CD4-positive, CD25-positive, alpha-beta regulatory T cell (primary cell): ENCODE data around the gene SLC19A2. TPM values are rescaled to one million over a fixed set of nuclear protein-coding genes. Genes with fewer than 3 reads are reported as not detected.
A peak's percentile ranks its signal among the peaks of the same experiment; 100 is the strongest.

Source experiments
- ATAC-seq, 2 donors: fragments of 150-1000 bp; cut with Tn5 transposase; one replicate each; pipeline ENCODE4 v1.10.0; 2021; ENCODE audit warnings: low read depth in 2 of 2, moderate number of reproducible peaks in 2 of 2, moderate library complexity in 1 of 2
- DNase-seq, 3 donors: peaks; one replicate each; pipeline versions ENCODE4 v3.0.0 to v3.0.0-alpha.2; 2012 to 2022; ENCODE audit warnings: mixed read lengths in 1 of 3
- H3K27ac ChIP-seq: one replicate; pipeline ENCODE4 v1.7.0; 2013; ENCODE audit warnings: mild to moderate bottlenecking, low read length; ENCODE audit not compliant: insufficient read depth, poor library complexity, severe bottlenecking
- H3K27me3 ChIP-seq: one replicate; pipeline ENCODE4 v1.7.0; 2013; ENCODE audit warnings: low read length; ENCODE audit not compliant: control insufficient read depth, insufficient read depth
- H3K36me3 ChIP-seq: one replicate; pipeline ENCODE4 v1.7.0; 2013; ENCODE audit warnings: mild to moderate bottlenecking, low read length, moderate library complexity; ENCODE audit not compliant: control insufficient read depth, insufficient read depth
- H3K4me1 ChIP-seq: 2 replicates; pipeline ENCODE4 v1.7.0; 2013; ENCODE audit warnings: mild to moderate bottlenecking, low read length; ENCODE audit not compliant: insufficient read depth, control insufficient read depth, poor library complexity, severe bottlenecking
- H3K4me3 ChIP-seq: one replicate; pipeline ENCODE4 v1.7.0; 2013; ENCODE audit warnings: low read depth, mild to moderate bottlenecking, low read length, moderate library complexity
- H3K9me3 ChIP-seq, 2 experiments: 1 replicate in 1 of 2; 2 replicates in 1 of 2; pipeline ENCODE4 v1.7.0; 2013; ENCODE audit warnings: low read length in 2 of 2, mild to moderate bottlenecking in 1 of 2, moderate library complexity in 1 of 2; ENCODE audit not compliant: control insufficient read depth in 2 of 2
- H3K27ac Mint-ChIP-seq, 3 donors: one replicate each; pipeline ENCODE4 v1.8.0; 2020 to 2022; ENCODE audit warnings: mild to moderate bottlenecking in 3 of 3, mixed read lengths in 3 of 3, moderate library complexity in 2 of 3
- H3K27me3 Mint-ChIP-seq: one replicate; pipeline ENCODE4 v1.8.0; 2022; ENCODE audit warnings: mild to moderate bottlenecking, mixed read lengths
- H3K36me3 Mint-ChIP-seq: one replicate; pipeline ENCODE4 v1.8.0; 2020; ENCODE audit warnings: mixed read lengths
- H3K4me1 Mint-ChIP-seq, 4 donors: one replicate each; pipeline ENCODE4 v1.8.0; 2020 to 2022; ENCODE audit warnings: mixed read lengths in 4 of 4, mild to moderate bottlenecking in 1 of 4
- H3K4me3 Mint-ChIP-seq, 4 donors: one replicate each; pipeline ENCODE4 v1.8.0; 2020 to 2022; ENCODE audit warnings: mild to moderate bottlenecking in 4 of 4, mixed read lengths in 4 of 4, moderate library complexity in 3 of 4
- H3K9me3 Mint-ChIP-seq, 7 donors: one replicate each; pipeline ENCODE4 v1.8.0; 2020 to 2022; ENCODE audit warnings: mixed read lengths in 7 of 7, mild to moderate bottlenecking in 3 of 7, moderate library complexity in 2 of 7
- polyA plus RNA-seq, 4 donors: library from polyadenylated mRNA; unstranded; fragments of 300-500 nt; fragmentation: Illumina TruSeq; gene quantifications; one replicate each; pipeline ENCODE4 v1.2.3, GENCODE V29; 2021
- total RNA-seq: library from RNA; stranded (reverse); gene quantifications from one replicate; pipeline ENCODE4 v1.2.3, GENCODE V29; 2022

SLC19A2 gene
- total and polyA plus RNA-seq, 5 donors from 2014 or later: 0.48 to 4.3 (median 0.83) TPM

DNA sequence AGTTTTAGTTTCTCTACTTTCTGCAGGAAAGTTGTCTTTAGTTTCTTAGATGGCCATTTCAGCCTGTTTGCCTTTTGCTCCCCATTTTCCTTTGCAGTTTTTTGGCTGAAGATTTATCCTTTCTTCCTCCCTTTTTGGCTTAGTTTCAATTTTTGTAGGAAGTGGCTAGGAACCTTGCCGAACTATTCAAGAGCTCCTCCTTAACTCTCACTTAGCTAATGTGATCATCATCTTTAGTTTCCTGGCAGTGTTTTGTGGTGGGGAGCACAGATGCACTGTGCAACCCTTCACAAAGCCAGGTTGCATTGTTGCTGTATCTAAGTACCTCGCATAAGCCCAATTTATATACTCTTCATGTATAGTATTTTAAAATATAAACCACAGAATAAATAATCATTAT, 29.7 kb downstream of the SLC19A2 start:
- Mint-ChIP-seq H3K4me3 (no peak overlapping the region), H3K4me1 (peaks cover 0 to 12% (median 12%) of the 10 kb centered on the region in 4 donors), H3K27ac (no peak overlapping the region), H3K36me3 (no peaks in the 10 kb centered on the region), H3K9me3 (peaks cover 0 to 12% (median 7%) of the 10 kb centered on the region in 7 donors), H3K27me3 (peaks cover 34% of the 10 kb centered on the region)
- Histone ChIP-seq H3K27ac (no peak overlapping the region), H3K36me3 (no peaks in the 10 kb centered on the region), H3K4me3 (no peak overlapping the region), H3K4me1 (no peaks in the 10 kb centered on the region), H3K27me3 (peaks cover 22% of the 10 kb centered on the region), H3K9me3 (peaks cover 16 to 19% of the 10 kb centered on the region in 2 experiments)
- DNase-seq (no peak), ATAC-seq (no peak)

DNA sequence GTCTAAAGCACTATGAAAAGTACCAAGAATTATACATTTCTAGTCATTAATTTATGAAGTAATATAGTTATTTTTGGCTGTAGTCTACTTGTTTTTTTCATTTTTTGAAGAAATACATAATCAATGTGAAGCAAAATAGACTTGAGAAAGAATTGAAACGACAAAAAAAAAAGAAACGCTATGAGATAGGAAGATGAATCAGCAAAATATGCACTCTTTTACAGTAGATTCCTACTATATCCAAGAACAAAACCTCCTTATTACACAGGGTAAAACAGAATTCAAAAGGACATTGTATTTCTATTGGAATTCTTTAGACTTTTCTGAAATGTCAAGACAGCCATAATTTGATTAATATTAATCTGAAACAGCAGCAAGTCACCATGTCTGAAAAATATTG, 32.8 kb downstream of the SLC19A2 start:
- no peak overlapping the region for H3K27ac Mint-ChIP-seq
- no peak overlapping the region for H3K4me3 Mint-ChIP-seq
- peaks cover 33% of the 10 kb centered on the region for H3K27me3 Mint-ChIP-seq
- ATAC-seq (no peak), DNase-seq (no peak)
- peaks cover 14 to 15% of the 10 kb centered on the region in 2 experiments for H3K9me3 ChIP-seq
- H3K4me1 ChIP-seq: no peaks in the 10 kb centered on the region
- H3K27ac ChIP-seq: no peak overlapping the region
- no peak overlapping the region for H3K4me3 ChIP-seq
- H3K36me3 Mint-ChIP-seq: peaks cover 6% of the 10 kb centered on the region
- peaks cover 0 to 3% (median 0%) of the 10 kb centered on the region in 4 donors for H3K4me1 Mint-ChIP-seq
- peaks cover 0 to 16% (median 10%) of the 10 kb centered on the region in 7 donors for H3K9me3 Mint-ChIP-seq
- no peaks in the 10 kb centered on the region for H3K36me3 ChIP-seq
- H3K27me3 ChIP-seq: peaks cover 24% of the 10 kb centered on the region

DNA sequence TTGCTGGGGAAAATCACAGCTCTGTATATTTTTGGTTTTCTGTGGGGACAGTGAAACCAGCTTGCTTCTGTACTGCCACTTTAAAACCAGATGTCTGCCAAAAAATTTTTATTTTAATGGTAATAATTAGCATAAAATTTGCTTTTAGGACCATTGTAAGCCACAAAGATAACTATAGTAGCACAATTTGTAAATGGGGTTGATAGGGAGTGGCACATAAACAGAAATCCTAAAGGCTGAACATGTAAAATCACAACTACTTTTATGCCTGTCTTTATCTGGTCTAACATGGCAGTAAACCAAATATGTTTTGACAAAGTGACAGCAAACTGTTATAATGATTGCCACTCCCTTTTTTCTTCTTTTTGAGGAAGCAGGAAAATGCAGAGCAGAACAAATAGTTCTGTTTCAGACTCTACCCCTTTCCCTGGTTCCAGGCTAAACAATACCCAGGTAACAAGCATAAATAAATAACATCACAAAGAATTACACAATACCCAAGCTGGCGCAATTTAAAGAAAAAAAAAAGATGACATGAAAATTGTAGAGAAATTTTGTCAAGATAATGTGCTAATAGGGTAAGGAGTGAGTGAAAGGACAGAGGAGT, 34.4 kb downstream of the SLC19A2 start:
- Histone ChIP-seq H3K4me1 (no peaks in the 10 kb centered on the region), H3K4me3 (no peak overlapping the region), H3K27ac (no peak overlapping the region), H3K9me3 (no peaks in the 10 kb centered on the region), H3K27me3 (peaks cover 29% of the 10 kb centered on the region), H3K36me3 (no peaks in the 10 kb centered on the region)
- Mint-ChIP-seq H3K4me3 (no peak overlapping the region), H3K27me3 (peaks cover 31% of the 10 kb centered on the region), H3K4me1 (peaks cover 0 to 3% (median 0%) of the 10 kb centered on the region in 4 donors), H3K9me3 (peaks cover 0 to 12% (median under 1%) of the 10 kb centered on the region in 7 donors), H3K27ac (no peak overlapping the region), H3K36me3 (peaks cover 6% of the 10 kb centered on the region)
- ATAC-seq: no peak
- DNase-seq: no peak

DNA sequence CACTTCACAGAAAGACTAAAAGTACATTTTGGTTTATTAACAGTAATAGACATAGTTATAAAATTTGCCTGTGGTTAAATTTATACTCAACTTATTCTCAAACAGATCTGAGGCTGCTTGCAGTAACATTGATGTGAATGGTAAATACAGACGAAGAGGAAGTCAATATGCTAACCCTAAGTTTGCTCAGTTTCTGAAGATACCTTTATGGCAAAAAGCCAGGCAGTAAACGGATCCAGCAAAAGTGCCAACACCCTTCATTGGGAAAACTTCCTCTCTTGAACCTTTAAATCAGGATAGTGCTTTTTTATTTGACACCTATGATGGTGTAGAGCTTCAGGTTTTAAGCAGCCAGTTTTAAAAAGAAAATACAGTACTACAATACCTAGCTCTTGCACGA, 41.8 kb downstream of the SLC19A2 start:
- no peak overlapping the region for H3K27ac Mint-ChIP-seq
- H3K36me3 Mint-ChIP-seq: peaks cover 6% of the 10 kb centered on the region

DNA sequence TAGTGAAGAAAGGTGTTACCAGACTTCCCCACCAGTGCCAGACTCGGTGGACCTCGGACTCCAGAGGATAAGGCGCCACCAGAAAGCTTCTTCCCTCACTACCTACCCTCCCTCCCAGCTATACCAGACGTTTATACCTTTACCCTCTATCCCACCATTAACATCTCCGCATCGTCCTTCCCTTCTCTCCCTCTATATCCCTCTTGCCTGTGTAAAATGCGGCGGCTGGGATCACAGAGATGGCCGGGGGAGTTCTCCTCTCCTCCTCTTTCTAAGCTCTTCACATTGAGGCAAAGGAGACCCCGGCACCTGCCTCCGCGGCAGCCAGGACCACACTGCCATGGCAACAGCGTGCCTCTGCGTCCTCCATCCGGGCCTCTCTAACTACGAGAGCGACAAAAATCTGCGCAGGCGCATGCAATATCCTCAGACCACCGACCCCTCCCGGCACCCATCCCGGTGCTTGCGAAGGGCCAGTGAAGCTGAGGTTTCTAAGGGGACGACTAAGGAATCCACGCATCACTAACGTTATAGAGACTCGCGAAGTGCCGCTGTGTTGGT, 58.6 kb downstream of the SLC19A2 start, which contains the start of gene CCDC181:
Gene CCDC181, minus strand, starts transcription at position 394 of the 561 bp plus-strand sequence. CDS start 2,547 bp downstream, outside the sequence.
- H3K4me3 ChIP-seq: peak within 1 kb of the TSS; percentile 71
- peaks cover 83% of the 10 kb centered on the region for H3K27me3 Mint-ChIP-seq
- H3K4me1 Mint-ChIP-seq: peaks cover 0 to 13% (median 7%) of the 10 kb centered on the region in 4 donors
- peaks cover 8% of the 10 kb centered on the region for H3K4me1 ChIP-seq
- peak within 1 kb of the TSS; percentile 44 to 90 (median 84) for H3K4me3 Mint-ChIP-seq
- peaks cover 2 to 15% (median 8%) of the 10 kb centered on the region in 7 donors for H3K9me3 Mint-ChIP-seq
- ATAC-seq (peak; percentile 76 to 90), DNase-seq (peak in 2 of 3 donors; percentile 24 to 55)
- H3K27ac Mint-ChIP-seq: peak within 1 kb of the TSS in 2 of 3 donors; percentile 70 to 75
- no peak within 1 kb of the TSS for H3K27ac ChIP-seq
- H3K27me3 ChIP-seq: peaks cover 60% of the 10 kb centered on the region
- H3K36me3 ChIP-seq: no peaks in the 10 kb centered on the region
- peaks cover 0 to 8% of the 10 kb centered on the region in 2 experiments for H3K9me3 ChIP-seq
- no peaks in the 10 kb centered on the region for H3K36me3 Mint-ChIP-seq

More for the DNA sequence above, 41.8 kb downstream of the SLC19A2 start:
- Histone ChIP-seq H3K36me3 (no peaks in the 10 kb centered on the region), H3K4me3 (no peak overlapping the region), H3K9me3 (no peaks in the 10 kb centered on the region), H3K4me1 (no peaks in the 10 kb centered on the region), H3K27me3 (peaks cover 36% of the 10 kb centered on the region), H3K27ac (no peak overlapping the region)
- ATAC-seq: no peak
- no peak for DNase-seq
- Mint-ChIP-seq H3K9me3 (peaks cover 0 to 12% (median 0%) of the 10 kb centered on the region in 7 donors), H3K4me3 (no peak overlapping the region), H3K27me3 (peaks cover 50% of the 10 kb centered on the region), H3K4me1 (no peaks in the 10 kb centered on the region)

DNA sequence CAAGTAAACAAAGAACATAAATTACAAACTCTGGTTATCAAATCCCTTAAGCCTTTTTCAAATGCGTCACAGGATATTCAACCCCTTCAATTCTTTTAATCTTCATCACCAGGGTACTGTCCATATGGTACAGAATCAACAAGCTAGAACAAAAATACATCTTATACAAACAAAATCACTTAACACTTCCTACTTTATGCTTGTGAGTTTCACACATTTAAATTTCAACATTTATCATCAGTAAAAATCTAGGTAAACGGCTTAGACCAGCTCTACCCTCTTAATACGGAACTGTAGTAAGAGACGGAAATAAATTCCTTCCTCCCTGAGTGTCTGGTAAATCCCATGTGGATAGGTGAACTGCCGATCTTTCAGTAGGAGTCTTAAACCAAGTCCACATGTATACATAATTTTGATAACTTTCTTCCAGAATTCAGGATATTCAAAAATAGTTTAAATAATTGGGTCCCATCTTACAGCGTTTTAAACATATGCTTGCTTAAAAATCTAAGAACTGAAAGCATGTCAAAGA, 59.5 kb downstream of the SLC19A2 start:
- Mint-ChIP-seq H3K9me3 (peaks cover 2 to 12% (median 5%) of the 10 kb centered on the region in 7 donors), H3K4me3 (no peak overlapping the region)
- DNase-seq: no peak

DNA sequence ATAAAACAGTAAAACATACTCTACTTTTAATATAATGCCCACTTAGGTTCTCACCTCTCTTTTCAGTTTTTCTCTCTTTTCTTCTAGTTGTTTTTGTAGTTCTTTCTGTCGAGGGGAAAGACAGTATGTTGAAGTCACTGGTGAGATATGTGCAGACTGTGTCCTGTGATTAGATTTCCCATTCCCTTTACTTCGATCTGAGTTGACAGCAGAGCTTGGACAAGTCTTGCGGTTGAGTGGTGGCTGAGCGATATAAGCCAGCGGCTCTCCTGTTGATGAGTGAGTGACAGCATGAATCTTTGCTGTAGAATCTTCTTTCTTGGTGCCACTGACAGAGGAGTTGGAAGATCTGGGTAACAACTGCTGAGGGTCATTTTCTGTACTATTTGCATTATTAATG, 64.4 kb downstream of the SLC19A2 start:
- no peak overlapping the region for H3K27ac ChIP-seq
- ATAC-seq (no peak), DNase-seq (no peak)
- H3K36me3 ChIP-seq: no peaks in the 10 kb centered on the region
- peaks cover 0 to 5% (median 0%) of the 10 kb centered on the region in 7 donors for H3K9me3 Mint-ChIP-seq
- no peak overlapping the region for H3K4me3 ChIP-seq
- H3K9me3 ChIP-seq: no peaks in the 10 kb centered on the region
- peaks cover 65% of the 10 kb centered on the region for H3K27me3 Mint-ChIP-seq
- H3K4me1 Mint-ChIP-seq: no peaks in the 10 kb centered on the region
- no peak overlapping the region for H3K4me3 Mint-ChIP-seq
- H3K36me3 Mint-ChIP-seq: no peaks in the 10 kb centered on the region
- no peak overlapping the region for H3K27ac Mint-ChIP-seq
- H3K27me3 ChIP-seq: peaks cover 46% of the 10 kb centered on the region
- no peaks in the 10 kb centered on the region for H3K4me1 ChIP-seq

More for the DNA sequence above, 59.5 kb downstream of the SLC19A2 start:
- Histone ChIP-seq H3K36me3 (no peaks in the 10 kb centered on the region), H3K4me1 (peaks cover 8% of the 10 kb centered on the region), H3K27me3 (peaks cover 62% of the 10 kb centered on the region), H3K9me3 (no peaks in the 10 kb centered on the region), H3K4me3 (no peak overlapping the region), H3K27ac (no peak overlapping the region)
- H3K27me3 Mint-ChIP-seq: peaks cover 83% of the 10 kb centered on the region
- no peak overlapping the region for H3K27ac Mint-ChIP-seq
- peaks cover 0 to 13% (median 7%) of the 10 kb centered on the region in 4 donors for H3K4me1 Mint-ChIP-seq
- no peaks in the 10 kb centered on the region for H3K36me3 Mint-ChIP-seq
- ATAC-seq: no peak
